AG04450 (cell line): ENCODE measurements around the gene TMEM181. TPM values are rescaled to one million over a fixed set of nuclear protein-coding genes. Genes with fewer than 3 reads are reported as not detected.

Experiments used
- CTCF ChIA-PET: fragments of 300-600, 350-600 bp; formaldehyde crosslinking; extraction: SDS; loops from one replicate; lab custom pipeline; 2022; ENCODE audit warnings: antibody characterized with exemption, inconsistent platforms; lab: Charles Lee
- POLR2A ChIA-PET: fragments of 350-600 bp; formaldehyde crosslinking; extraction: SDS; loops from one replicate; lab custom pipeline; 2021; ENCODE audit warnings: antibody characterized with exemption, inconsistent platforms; lab: Yijun Ruan, JAX
- DNase-seq: peaks from one replicate; pipeline ENCODE4 v3.0.0-alpha.2; 2011; ENCODE audit warnings: low read depth, low spot score
- H3K27ac ChIP-seq: one replicate; pipeline ENCODE4 v1.5.1; 2012; ENCODE audit warnings: low read depth, low read length, control low read depth
- H3K27me3 ChIP-seq: one replicate; pipeline ENCODE4 v1.6.0; 2012; ENCODE audit warnings: low read length; ENCODE audit not compliant: control insufficient read depth, insufficient read depth
- H3K4me3 ChIP-seq: 2 replicates; pipeline ENCODE4 v1.5.1; 2011; ENCODE audit warnings: mild to moderate bottlenecking, low read depth, low read length, control low read depth
- H3K9me3 ChIP-seq: 2 replicates; pipeline ENCODE4 v1.5.1; 2012; ENCODE audit warnings: low read length; ENCODE audit not compliant: control insufficient read depth, insufficient read depth
- CTCF ChIP-seq: IDR thresholded peaks from 2 replicates; pipeline ENCODE4 v1.5.1; 2011; ENCODE audit warnings: low read depth, low read length, control low read depth, inconsistent platforms
- polyA plus RNA-seq: library from polyadenylated mRNA; depleted of rRNA; stranded (reverse); fragments of >200 nt; gene quantifications from 2 replicates; pipeline ENCODE4 v1.2.3, GENCODE V29; 2011

Gene TMEM181
- polyA plus RNA-seq, 1 experiment = 44.1 TPM

DNA sequence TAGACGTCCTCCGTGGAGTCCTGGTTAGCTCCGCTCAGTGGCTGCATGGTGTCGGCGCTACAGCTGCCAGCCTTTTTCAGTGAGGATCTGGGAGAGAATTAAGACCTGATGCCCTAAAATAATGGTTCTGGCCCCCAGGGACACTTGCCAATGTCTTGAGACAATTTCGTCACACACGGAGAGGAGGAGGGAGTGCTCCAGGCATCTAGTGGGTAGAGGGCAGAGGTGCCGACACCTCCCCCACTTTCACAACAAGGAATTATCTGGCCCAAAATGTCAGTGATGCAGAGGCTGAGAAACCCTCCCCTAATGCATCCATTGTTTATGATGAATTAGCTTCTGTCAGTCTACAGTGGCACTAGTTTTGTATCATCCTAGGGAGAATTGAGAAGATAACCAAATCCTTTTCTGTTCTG is 24.4 kb downstream of the TMEM181 start:
- H3K27me3 ChIP-seq = no peaks in the 10 kb centered on the region
- DNase-seq = no peak
- no peak overlapping the region for H3K4me3 ChIP-seq
- ChIA-PET CTCF (interaction anchor here (1.1 to 1.3 kb wide), 3 partner anchors 21 to 370 kb away, joined by 3 to 4 read pairs (median 4); no protein-coding TSS in a partner anchor), POLR2A (no interaction called here)
- no peak overlapping the region for H3K27ac ChIP-seq
- H3K9me3 ChIP-seq = peaks cover 12% of the 10 kb centered on the region
- no peak for TF ChIP-seq CTCF

DNA sequence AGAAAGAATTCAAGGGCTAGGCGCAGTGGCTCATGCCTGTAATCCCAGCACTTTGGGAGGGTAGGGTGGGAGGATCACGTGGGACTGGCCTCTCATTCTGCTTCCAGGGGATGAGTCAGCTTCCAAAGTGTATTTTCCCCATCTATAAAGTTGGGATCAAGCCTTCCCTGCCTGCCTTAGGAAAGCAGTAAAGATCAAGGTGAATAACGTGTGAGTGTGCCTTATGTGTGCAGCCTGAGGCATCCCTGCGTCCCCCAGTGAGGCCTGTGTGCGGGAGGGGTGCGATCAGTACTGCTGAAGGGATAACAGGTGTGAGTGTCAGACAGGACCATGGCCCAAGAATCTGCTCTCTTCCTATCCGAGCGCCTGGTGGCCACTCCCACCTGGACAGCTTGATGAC is 26.8 kb downstream of the TMEM181 start:
- CTCF ChIA-PET = no interaction called here
- H3K9me3 ChIP-seq = peaks cover 12% of the 10 kb centered on the region

DNA sequence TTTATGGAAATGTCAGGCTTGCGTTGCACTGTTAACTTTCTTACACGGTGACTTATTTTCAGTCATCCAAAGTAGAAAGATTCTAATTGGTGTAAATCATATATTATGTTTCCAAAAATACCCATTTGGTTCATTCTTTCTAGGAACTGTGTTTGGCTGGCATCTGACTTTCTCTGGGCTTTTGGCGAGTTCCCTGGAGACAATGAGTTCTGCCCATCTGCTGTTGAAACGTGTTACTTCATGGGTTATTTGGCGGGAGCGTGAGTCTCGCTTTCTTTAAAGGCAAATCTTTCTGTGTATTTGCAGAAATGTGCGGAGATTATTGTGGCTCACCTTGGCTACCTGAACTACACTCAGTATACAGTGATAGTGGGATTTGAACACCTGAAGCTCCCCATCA is 29.5 kb downstream of the TMEM181 start:
- no peaks in the 10 kb centered on the region for H3K27me3 ChIP-seq
- H3K9me3 ChIP-seq = peaks cover 12% of the 10 kb centered on the region
- CTCF ChIA-PET = interaction anchor here (2.8 kb wide), 1 partner anchor 368 kb away, joined by 14 read pairs; no protein-coding TSS in a partner anchor
- no peak overlapping the region for H3K27ac ChIP-seq
- no peak for TF ChIP-seq CTCF
- no peak overlapping the region for H3K4me3 ChIP-seq
- DNase-seq = no peak
- POLR2A ChIA-PET = no interaction called here

More for the DNA sequence above, 26.8 kb downstream of the TMEM181 start:
- no peak for TF ChIP-seq CTCF
- no peak for DNase-seq
- no peak overlapping the region for H3K27ac ChIP-seq
- POLR2A ChIA-PET = no interaction called here
- no peaks in the 10 kb centered on the region for H3K27me3 ChIP-seq
- no peak overlapping the region for H3K4me3 ChIP-seq

DNA sequence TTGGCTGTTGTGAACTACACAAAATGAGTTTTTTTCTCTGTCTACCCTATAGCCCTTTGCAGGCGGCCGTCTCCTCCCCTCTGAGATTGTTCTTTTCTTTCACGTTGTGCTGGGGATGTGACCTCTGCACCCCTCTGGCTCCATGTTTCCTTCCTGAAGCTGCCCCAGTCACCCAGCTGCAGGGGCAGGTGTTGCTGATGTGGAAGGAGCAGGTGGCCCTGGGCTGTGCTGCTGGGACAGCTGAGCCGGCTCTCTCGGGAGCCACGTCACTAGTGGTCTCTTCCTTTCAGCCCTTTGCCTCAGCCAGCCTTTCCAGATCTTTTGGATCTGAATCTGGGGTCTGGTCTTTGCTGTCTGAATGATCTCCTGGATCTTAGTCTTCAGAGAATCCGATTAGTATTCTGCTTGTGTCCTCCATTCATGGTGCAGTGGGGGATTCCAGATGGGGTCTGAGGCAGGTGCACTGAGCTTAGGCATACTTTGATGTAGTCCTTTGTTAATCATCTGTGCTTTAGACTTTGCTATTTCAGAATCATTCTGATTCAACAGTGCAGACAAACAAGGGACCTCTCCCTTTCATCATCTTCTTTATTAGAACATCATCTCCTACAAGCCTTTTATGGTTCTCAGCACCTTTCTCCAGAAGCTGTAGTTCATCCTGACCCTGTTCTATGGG is 31.4 kb downstream of the TMEM181 start:
- H3K9me3 ChIP-seq = peaks cover 5% of the 10 kb centered on the region
- no peaks in the 10 kb centered on the region for H3K27me3 ChIP-seq
- ChIA-PET CTCF (interaction anchor here (0.6 to 2.8 kb wide), 2 partner anchors 13 to 370 kb away, joined by 6 to 14 read pairs; no protein-coding TSS in a partner anchor), POLR2A (no interaction called here)
- no peak for DNase-seq
- TF ChIP-seq CTCF = no peak
- no peak overlapping the region for H3K4me3 ChIP-seq
- no peak overlapping the region for H3K27ac ChIP-seq

- no peak for TF ChIP-seq CTCF
These were observed 31.9 kb downstream of the TMEM181 start for GRCh38 chr6:158591810-158592209.

More at GRCh38 chr6:158591810-158592209, 31.9 kb downstream of the TMEM181 start:
- DNase-seq = no peak
- ChIA-PET POLR2A (no interaction called here), CTCF (interaction anchor here (2.8 kb wide), 1 partner anchor 371 kb away, joined by 14 read pairs; no protein-coding TSS in a partner anchor)
- no peak overlapping the region for H3K4me3 ChIP-seq
- peaks cover 1% of the 10 kb centered on the region; the same call in 1 of the 2 replicates for H3K9me3 ChIP-seq
- no peak overlapping the region for H3K27ac ChIP-seq
- H3K27me3 ChIP-seq = no peaks in the 10 kb centered on the region
